SK-N-DZ (cell line): ENCODE data around the gene B4GALT6. TPM values are rescaled to one million over a fixed set of nuclear protein-coding genes. Genes with fewer than 3 reads are reported as not detected.
A peak's percentile ranks its signal among the peaks of the same experiment; 100 is the strongest.
"Not testable (repeated sequence)": the region's sequence is repeated elsewhere in the genome, so short reads cannot be mapped to it uniquely, and the experiment has no call there.

ENCODE experiments used
- DNase-seq: peaks from one replicate; pipeline ENCODE4 v3.0.0-alpha.2; 2015; ENCODE audit warnings: low spot score
- polyA plus RNA-seq, 2 experiments: library from polyadenylated mRNA; depleted of rRNA; stranded (reverse); fragments of >200 nt; gene quantifications; 2 replicates each; pipeline ENCODE4 v1.2.3, GENCODE V29; 2014

Gene B4GALT6, protein sequence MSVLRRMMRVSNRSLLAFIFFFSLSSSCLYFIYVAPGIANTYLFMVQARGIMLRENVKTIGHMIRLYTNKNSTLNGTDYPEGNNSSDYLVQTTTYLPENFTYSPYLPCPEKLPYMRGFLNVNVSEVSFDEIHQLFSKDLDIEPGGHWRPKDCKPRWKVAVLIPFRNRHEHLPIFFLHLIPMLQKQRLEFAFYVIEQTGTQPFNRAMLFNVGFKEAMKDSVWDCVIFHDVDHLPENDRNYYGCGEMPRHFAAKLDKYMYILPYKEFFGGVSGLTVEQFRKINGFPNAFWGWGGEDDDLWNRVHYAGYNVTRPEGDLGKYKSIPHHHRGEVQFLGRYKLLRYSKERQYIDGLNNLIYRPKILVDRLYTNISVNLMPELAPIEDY
- 6.1 TPM in 2 replicates for polyA plus RNA-seq (2014; cell fraction: cytosol; rRNA removed)
- polyA plus RNA-seq (2014; cell fraction: nucleus; rRNA removed), result 10.8 and 29.8 TPM in 2 replicates

DNA sequence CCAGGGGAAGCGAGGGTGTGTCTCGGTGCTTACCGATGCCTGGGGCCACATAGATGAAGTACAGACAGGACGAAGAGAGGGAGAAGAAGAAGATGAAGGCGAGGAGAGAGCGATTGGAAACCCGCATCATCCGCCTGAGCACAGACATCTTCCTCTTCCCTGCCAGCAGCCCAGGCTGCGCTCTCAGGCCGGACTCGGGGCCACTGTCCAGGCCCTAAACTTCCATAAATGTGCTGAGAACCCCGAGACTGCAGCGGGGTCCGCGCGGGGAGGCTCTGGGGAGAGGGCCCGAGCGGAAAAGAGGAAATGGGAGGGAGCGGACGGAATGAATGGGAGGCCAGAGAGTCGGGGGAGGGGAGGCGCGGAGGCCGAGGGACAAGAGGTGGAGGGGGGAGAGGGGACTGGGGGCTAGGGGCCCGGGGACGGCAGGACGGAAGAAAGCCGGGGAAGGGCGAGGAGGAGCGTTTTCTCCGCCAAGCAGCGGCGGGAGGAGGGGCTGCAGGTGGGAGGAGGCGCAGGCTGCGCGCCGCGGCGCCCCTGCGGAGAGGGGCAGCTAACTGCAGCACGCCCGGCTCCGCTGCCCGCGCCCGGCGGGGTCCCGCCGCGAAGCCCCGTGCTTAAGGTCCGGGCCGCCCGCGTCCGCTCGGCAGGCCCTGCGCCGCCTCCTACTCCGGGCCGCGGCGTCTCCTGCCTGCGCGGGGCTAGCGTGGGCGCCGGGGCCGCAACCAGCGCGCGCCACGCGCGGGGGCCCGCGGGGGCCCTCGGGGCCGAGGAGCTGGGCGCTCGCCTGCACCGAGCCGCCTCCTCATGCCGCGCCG, at the start of gene B4GALT6:
Gene B4GALT6 (minus strand): TSS at position 303 of the 818 bp plus-strand sequence. CDS start 155 bp downstream, at position 148.
- DNase-seq, result peak; percentile 61

DNA sequence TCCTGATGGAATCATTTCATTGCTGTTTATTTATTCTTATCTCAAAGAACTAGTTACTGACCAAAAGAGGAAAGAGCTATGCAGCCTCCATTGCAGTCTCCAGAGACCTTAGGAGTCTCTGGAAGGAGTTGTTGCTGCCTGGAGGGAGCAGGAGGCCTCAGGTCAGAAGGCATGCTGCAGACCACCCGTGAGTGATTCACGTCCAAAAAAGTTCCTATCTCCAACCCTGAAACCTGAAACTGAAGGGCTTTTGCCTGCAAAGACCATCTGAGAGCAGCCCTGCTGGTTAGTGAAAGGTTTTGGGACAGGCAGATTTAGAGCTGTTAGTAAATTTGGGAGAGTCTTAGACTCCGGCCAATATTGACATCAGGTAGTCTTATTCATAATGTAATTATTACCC, 47.2 kb upstream of the B4GALT6 start:
- DNase-seq, result no peak

DNA sequence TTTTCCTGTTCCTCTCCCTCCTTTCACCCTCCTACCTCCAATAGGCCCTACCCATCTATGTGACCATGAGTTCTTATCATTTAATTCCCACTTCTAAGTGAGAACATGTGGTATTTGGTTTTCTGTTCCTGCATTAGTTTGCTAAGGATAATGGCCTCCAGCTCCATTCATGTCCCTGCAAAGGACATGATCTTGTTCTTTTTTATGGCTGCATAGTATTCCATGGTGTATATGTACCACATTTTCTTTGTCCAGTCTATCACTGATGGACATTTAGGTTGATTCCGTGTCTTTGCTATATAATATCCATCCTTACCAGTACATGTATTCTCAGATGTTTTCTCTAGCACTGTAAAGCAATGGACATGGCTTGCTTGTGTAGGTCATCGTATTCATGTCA, 44.8 kb upstream of the B4GALT6 start:
- not testable (repeated sequence) for DNase-seq

DNA sequence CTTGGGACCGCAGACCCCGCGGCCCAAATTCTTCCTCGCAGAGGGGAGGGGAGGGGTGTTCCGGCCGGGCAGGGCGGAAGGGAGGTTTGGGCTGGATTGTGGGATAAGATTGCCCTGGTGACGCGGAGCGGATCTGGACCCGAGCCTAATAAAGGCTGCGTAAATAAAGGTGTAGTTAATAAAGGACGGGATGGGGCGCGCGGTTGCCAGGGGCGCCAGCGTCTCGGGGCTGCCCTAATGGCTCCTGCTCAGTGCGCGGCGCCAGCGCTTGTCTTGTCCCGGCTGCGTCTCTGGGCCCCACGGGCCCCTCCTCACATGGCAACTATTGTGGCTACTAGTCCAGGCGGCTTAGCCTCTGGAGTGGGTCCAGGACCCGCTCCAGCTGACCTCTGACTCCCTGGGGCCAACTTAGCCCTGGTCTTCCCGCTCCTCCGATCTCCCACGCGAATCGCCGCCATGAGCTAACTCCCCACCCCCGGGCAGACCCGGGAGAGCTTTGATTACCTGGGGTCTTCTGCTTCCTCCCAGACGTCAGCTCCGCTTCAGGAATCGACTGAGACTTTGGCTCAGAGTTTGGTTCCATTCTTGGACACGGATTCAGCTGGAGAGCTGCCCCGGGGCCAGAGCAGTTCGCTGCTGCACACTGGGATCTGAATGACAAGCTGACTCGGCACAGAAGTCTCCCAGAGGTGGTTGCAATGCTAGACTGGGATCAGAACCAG, 39.8 kb upstream of the B4GALT6 start:
- DNase-seq, result no peak

DNA sequence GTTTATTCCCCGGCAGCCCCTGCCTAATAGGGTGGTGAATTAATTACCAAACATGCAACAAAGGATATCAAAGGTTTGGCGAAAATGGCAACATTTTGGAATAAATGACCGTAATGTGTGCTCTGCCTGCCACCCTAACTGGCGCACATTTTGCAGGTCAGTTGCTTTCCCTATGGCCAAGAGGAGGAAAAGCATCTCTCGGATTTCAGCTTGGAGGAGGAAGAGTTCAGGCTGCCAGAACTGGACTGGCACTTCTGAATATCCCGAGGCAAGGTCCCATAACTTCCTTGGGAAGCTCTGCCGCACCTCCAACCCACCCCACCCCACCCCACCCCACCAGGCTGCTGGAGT, 39.2 kb upstream of the B4GALT6 start:
- no peak for DNase-seq

DNA sequence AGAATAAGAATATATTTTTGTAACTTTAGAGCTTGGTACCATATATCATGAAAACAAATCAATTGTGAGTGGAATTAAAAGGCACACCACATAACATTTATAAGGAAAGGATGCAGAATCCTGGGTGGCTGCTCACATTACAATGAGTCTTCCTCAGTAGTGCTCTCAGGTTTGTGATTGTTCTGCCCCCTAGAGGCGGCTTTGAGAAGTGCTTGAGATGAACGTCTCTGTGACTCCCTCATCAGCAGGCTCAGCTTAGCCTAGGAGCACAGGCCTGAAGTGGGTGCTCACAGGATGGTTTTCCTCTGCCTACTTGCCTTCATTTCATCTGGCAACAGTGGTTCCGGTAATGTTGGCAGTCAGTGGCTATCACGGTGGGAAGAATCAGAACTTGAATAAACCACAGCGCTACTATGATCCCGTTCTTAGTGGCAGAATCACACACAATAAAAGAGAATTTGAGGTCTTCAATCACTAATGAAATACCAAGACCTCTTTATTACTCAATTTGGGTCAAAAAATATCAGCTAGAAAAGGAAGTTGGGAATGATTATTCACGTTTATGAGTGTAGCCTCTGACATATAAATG, 38.1 kb upstream of the B4GALT6 start:
- peak; percentile 75 for DNase-seq

DNA sequence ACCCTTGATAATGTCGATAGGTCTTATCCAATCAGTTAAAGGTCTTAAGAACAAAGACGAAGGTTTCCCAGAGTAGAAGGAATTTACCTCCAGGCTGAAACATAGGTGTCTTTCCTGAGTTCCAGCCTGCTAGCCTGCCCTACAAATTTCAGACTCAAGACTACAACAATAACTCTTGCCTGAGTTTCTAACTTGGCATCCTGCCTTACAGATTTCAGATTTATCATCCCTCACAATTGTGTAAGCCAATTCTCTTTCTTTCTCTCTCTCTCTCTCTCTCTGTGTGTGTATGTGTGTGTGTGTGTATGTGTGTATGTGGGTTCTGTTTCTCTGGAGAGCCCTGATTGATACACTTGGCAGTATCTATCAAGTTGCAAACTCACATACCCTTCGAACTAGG, 37.2 kb upstream of the B4GALT6 start:
- no peak for DNase-seq

DNA sequence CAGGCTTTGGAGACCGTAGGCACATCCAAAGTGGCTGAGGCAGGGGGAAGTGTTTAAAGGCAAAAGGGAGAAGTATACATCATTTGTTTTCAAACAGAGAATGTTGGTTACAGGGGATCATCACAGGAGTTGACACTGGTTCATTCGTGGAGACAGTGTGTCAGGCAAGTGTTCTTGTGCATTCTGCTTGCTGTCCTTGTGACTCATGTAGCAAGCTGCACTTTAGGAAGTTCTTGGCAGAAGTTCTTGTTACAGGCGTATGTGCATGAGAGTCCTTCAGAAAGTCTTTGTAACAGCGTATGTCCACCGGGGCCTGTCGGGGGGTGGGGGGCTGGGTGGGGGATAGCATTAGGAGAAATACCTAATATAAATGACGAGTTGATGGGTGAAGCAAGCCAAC, 36.5 kb upstream of the B4GALT6 start:
- no peak for DNase-seq

DNA sequence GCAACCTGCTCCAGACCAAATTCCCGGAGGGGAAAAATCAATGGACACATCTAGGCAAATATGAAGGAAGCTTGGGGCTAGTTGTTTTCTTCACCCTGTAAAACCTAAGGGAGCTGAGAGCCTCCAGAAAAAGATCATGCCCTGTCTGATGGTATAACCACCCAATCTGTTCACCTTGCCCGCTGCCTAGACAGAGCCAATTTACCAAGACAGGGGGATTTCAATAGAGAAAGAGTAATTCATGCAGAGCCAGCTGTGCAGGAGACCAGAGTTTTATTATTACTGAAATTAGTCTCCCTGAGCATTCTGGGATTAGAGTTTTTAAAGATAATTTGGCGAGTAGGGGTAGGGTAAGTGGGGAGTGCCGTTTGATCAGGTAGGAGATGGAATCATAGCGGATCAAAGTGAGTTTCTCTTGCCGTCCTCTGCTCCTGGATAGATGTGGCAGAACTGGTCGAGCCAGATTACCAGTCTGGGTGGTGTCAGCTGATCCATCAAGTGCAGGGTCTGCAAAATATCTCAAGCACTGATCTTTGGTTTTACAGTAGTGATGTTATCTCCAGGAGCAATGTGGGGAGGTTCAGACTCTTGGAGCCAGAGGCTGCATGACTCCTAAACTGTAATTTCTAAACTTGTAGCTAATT, 35.1 kb upstream of the B4GALT6 start:
- DNase-seq, result no peak

DNA sequence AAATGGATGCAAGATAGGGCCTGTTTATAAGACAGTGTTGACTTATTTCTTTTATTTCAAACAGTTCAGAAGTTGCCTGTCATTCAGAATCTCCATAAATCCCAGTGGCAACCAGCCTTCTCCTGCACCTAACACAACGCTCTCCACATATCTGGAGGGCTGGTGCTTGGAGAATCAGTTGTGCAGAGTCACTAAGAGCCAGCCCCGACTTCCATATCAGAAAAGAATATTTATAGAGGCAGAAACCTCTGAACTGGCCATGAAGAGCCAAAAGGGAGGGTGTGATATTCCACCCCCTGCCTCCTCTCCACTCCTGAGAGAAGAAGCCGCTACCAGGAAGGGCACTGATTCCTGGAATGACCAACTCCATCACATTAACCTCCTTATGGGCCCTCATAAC, 34.0 kb upstream of the B4GALT6 start:
- DNase-seq, result no peak

DNA sequence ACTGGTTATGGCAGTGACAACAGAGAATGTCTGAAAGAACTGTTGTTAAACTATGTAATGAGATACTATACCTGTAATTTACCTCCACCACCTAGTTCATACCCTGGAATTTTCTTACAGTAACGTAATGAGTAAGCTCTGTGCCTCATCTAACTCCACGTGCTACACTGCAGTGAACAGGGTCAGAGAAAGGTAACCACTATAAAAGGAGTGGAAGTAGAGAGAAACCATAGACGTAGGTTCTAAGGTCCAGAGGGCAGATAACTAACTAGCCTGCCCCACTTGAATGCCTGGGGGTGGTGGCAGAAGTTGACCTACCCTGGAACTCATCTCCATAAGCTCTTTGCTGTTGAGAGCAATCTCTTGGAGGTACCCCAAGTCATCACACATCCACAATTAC, 32.0 kb upstream of the B4GALT6 start:
- no peak for DNase-seq

DNA sequence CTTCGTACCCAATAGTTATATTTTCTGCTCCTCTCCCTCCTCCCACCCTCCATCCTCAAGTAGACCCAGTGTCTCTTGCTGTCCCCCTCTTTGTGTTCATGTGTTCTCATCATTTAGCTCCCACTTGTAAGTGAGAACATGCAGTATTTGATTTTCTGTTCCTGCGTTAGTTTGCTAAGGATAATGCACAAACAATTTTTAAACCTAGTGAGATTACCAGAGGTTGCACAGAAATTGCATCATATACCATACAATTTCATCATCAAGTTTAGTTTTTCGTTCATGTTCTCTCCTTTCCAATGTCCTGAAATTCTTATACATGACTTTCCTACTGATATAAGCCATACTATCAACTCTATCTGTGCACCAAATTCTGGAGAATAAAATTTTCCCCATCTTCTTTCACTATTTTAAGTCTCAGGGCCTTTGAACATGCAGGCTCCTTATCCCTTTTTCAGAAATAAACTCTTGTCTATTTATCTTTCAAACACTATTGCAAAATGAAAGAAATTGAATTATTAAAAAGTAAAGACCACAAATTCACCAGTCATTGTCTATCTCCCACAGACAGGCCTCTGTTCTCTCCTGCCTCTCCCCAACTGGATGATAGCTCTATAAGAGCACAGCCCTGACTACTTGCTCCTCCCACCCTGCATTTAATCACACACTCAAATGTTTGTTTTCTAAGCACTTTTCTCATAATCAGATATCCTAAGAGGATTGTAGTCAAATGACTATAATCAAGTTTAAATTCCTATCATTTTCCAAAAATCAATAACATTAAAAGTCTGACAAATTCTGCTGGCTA, 27.2 kb upstream of the B4GALT6 start:
- DNase-seq, result no peak

DNA sequence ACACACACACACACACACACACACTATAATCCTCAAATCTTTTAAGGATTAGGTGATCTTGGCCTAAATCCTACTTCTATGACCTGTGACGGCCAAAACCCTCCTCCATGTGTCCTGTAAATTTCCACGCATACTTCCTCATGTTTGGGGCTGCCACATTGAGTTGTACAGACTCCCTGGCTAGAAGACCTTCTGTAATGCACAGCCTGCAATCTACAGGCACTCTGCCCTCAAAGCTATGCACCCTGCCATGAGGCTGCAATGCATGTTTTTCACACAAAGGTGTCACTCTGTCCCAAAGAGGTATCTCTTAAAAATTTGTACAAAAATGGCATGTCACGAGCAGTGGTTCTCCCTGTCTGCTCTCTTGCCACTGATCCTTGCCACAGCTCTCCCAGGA, 26.4 kb upstream of the B4GALT6 start:
- DNase-seq, result no peak

DNA sequence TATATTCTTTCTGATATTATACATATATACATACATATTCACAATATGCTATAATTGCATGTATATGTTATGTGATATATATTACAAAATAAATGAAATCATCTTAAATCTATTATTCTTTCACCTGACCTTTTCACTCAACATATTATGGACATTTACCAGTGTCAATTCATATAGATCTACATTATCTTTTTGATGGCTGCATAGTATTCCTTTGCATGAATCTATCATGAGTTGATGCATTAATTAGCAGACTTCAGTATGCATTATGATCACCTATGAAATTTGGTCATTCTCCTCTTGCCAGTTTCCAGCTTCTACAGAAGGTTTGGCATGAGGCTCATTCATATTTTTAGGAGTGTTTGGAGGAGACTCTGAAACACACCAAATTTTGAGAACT, 23.4 kb upstream of the B4GALT6 start:
- no peak for DNase-seq

DNA sequence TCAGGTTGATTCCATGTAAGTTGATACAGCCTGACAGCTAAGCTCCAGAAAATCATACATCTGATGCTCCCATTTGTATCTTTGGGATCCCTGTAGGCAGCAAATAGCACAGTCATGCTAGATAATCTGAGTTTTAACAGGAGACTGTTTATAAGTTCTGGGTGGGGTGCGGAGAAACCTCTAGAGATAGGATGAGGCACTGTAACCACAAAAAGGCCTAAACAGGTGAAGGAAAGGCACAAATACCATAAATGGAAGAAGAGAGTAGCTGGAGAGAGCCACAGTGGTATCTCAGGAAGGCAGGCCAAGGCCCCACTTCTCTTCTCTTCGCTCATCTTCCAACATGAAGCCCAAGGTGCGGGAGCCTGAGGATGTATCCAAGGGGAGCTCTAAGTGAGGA, 18.1 kb upstream of the B4GALT6 start:
- DNase-seq, result no peak

DNA sequence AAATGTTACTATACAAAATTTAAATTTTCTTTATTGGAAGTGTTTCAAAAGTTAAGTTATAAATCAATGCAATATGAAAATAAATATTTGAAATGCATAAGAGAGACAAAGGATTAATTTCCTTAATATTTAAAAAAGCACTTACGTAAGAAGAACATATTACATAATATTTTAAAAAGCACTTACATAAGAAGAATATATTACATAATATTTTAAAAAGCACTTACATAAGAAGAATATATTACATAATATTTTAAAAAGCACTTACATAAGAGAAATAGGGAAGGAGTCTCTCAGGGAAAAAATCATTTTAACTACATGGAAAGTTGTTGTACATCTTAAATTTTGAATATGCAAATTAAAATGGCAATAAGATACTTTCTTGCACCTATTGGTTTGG, 17.4 kb upstream of the B4GALT6 start:
- no peak for DNase-seq

DNA sequence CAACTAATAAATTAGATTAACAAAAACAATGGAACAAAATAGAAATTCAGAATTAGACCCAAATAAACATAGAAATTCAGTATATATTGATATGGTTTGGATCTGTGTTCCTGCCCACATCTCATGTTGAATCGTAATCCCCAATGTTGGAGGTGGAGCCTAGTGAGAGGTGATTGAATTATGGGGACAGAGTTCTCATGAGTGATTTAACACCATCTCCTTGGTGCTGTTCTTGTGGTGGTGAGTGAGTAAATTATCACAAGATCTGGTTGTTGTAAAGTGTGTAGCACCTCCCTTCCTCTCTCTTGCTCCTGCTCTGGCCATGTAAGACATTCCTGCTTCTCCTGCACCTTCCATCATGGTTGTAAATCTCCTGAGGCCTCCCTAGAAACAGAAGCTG, 16.6 kb upstream of the B4GALT6 start:
- no peak for DNase-seq

DNA sequence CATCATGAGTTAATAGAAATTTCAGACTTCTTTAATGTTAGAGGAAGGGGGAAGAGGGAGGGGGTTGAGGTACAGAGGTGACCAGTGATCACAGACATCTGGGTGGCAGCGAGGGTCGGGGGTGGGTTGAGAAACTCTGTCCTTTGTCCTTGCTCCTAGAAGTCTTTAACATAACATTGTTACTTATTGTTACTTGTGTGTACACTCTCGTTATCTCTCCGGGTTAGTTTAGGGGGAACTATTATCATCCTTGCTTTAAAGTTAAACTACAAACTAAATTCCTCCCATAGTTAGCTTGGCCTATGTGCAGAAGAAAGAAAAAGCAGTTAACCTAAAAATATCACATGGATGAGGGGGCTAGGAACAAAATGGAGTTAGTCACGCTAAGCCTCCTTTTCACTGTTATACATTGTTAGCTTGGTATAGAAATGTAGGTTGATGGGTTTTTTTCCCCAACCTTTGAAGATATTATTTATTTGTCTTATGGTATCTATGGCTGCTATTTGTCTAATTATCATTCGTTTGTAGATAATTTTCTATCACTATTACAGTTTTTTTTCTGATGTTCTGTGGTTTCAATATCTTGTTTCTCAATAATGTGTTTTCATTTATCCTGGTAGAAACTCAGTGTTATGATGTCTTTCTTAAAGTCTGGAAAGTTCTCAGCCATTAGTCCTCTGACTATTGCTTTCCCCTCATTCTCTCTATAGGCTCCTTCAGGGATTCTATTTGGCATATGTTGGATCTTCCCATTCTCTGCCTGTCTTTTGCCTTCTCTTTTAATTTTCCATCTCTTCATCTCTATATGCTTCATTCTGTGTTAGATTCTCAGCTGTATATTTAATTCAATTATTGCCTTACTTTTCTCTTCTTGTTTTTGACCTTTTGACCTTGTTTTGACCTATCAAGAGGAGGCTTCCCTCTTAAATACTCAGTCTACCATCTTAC, 13.2 kb upstream of the B4GALT6 start:
- no peak for DNase-seq

DNA sequence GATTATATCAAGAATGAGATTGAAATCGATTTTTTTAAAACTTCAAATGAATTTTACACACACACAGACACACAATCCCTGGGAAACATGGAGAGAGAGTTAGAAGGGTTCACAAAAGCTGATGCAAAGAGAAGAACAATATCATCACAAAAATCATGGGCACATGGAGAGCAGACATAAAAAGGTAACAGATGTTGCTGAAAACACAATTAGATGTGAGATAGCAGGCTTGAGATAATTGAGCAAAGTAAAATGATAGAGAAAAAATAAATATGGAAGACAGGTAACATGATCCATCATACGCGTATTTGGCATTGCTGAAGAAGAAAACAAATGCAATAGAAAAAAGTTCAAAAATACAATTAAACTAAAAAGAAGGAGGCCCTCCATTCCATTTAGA, 11.6 kb upstream of the B4GALT6 start:
- DNase-seq, result no peak
